ENCODE data around the gene INHBA.

- no peak for TF ChIP-seq POLR2A (IDR thresholded peaks at IDR 0.05; ENCODE audit: low read depth, low read length)
- TF ChIP-seq POLR2AphosphoS5 (IDR thresholded peaks at IDR 0.05; ENCODE audit: low read depth, low read length), result no peak
- no peak for TF ChIP-seq TAF1 (IDR thresholded peaks at IDR 0.05; ENCODE audit: low read depth, low read length)
- no peak for TF ChIP-seq SPI1 (IDR thresholded peaks at IDR 0.05; ENCODE audit: low read depth, low read length)
- no peak for TF ChIP-seq PAX5 (IDR thresholded peaks at IDR 0.05; ENCODE audit: insufficient read depth, low read length, severe bottlenecking)
Observed at GRCh38 chr7:41689815-41690214, 13.1 kb downstream of the INHBA start.
